Right lobe of liver (tissue), 4 donors: Measurements from ENCODE around the gene ZBTB8A.

Source experiments
- POLR2A ChIP-seq: fragments of 450-650 bp; IDR thresholded peaks from one replicate; pipeline ENCODE4 v1.6.1; 2017; ENCODE audit warnings: antibody characterized with exemption, mild to moderate bottlenecking
- TF ChIP-seq, protein P1 (sequence below), 4 donors: fragments of 200-600 bp in 3 of 4; fragments of 450-650 bp in 1 of 4; IDR thresholded peaks; one replicate each; pipeline versions ENCODE4 v1.5.1 to v1.8.0; 2016 to 2022; ENCODE audit warnings: antibody characterized with exemption in 4 of 4, mild to moderate bottlenecking in 2 of 4
- donor health status: DM: no; HTN: no; CAD: no.
- donor health status: DM: no; HTN: no; CAD: no.
- donor health status: DM: no; HTN: yes; CAD: no.

GRCh38 chr1:32525661-32526444 is 13.4 kb upstream of the ZBTB8A start:
- TF ChIP-seq, protein P1, sequence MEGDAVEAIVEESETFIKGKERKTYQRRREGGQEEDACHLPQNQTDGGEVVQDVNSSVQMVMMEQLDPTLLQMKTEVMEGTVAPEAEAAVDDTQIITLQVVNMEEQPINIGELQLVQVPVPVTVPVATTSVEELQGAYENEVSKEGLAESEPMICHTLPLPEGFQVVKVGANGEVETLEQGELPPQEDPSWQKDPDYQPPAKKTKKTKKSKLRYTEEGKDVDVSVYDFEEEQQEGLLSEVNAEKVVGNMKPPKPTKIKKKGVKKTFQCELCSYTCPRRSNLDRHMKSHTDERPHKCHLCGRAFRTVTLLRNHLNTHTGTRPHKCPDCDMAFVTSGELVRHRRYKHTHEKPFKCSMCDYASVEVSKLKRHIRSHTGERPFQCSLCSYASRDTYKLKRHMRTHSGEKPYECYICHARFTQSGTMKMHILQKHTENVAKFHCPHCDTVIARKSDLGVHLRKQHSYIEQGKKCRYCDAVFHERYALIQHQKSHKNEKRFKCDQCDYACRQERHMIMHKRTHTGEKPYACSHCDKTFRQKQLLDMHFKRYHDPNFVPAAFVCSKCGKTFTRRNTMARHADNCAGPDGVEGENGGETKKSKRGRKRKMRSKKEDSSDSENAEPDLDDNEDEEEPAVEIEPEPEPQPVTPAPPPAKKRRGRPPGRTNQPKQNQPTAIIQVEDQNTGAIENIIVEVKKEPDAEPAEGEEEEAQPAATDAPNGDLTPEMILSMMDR (IDR thresholded peaks at IDR 0.05) = no peak
- TF ChIP-seq POLR2A = no peak
